Keratinocyte (primary cell): ENCODE results near the gene DDX51.

Experiments
- CTCF ChIP-seq, 3 experiments: IDR thresholded peaks in 1 of 3; conservative IDR thresholded peaks in 1 of 3; optimal IDR thresholded peaks in 1 of 3; 2 replicates in 2 of 3; 3 replicates in 1 of 3; pipeline versions ENCODE3 to v1.5.1; 2011; ENCODE audit warnings: low read length in 3 of 3, mild to moderate bottlenecking in 3 of 3, moderate library complexity in 2 of 3, control low read depth in 1 of 3, inconsistent platforms in 1 of 3; ENCODE audit not compliant: insufficient read depth in 2 of 3; ENCODE audit errors: extremely low read depth in 1 of 3
- EZH2 ChIP-seq: IDR thresholded peaks from one replicate; pipeline ENCODE4 v1.6.1; 2012; ENCODE audit warnings: inconsistent platforms, mild to moderate bottlenecking, low read length, moderate library complexity

GRCh38 chr12:132163041-132163910, 19.2 kb upstream of the DDX51 start:
- TF ChIP-seq CTCF (optimal IDR thresholded peaks at IDR 0.05 in 1 of 3, IDR thresholded peaks at IDR 0.05 in 1 of 3, conservative IDR thresholded peaks at IDR 0.05 in 1 of 3; ENCODE audit: extremely low read depth in 1 of 3, insufficient read depth in 2 of 3, low read length in 3 of 3) (no peak), EZH2 (no peak)
